ENCODE measurements around the gene ADIPOR1. TPM values are rescaled to one million over a fixed set of nuclear protein-coding genes. Genes with fewer than 3 reads are reported as not detected.

Gene ADIPOR1
- 82.2 and 125 TPM in 2 replicates for polyA plus RNA-seq (2012; rRNA removed)
- 88.3 and 113 TPM in 2 replicates for polyA plus RNA-seq (2012; cell fraction: cytosol; rRNA removed)
- polyA plus RNA-seq (2012; cell fraction: nucleus; rRNA removed), result 28.7 and 53.3 TPM in 2 replicates

GRCh38 chr1:202957733-202958543, at the start of gene ADIPOR1:
TSS of gene ADIPOR1 (minus strand) at chr1:202958312. CDS start at chr1:202951070, 7,242 bp downstream.
- 0% methylated on average over 6 of the region's 86 CpGs for WGBS (ENCODE audit: low lambda C conversion rate)
- Histone ChIP-seq H3F3A (replicated peaks; ENCODE audit: insufficient read depth) (peaks cover 11% of the 10 kb centered on the region), H3K79me2 (ENCODE audit: insufficient read depth) (peaks cover 50% of the 10 kb centered on the region), H3K27me3 (ENCODE audit: insufficient read depth) (no peaks in the 10 kb centered on the region), H3K36me3 (replicated peaks in 1 of 2; ENCODE audit: control insufficient read depth in 1 of 2, insufficient read depth in 2 of 2, low read length in 1 of 2) (peaks cover 3 to 29% of the 10 kb centered on the region in 2 experiments), H3K9me2 (no peaks in the 10 kb centered on the region), H3K4me3 (ENCODE audit: low read depth in 2 of 2, low read length in 1 of 2) (peak within 1 kb of the TSS; percentile 91 to 96), H3K9me3 (no peaks in the 10 kb centered on the region), H3K4me2 (peak within 1 kb of the TSS; percentile 71), H4K20me1 (ENCODE audit: insufficient read depth) (peaks cover 32% of the 10 kb centered on the region), H2AFZ (ENCODE audit: low read depth) (peak within 1 kb of the TSS; percentile 84), H3K27ac (ENCODE audit: low read depth in 2 of 2, low read length in 1 of 2) (peak within 1 kb of the TSS; percentile 67 to 71), H3K4me1 (ENCODE audit: control insufficient read depth in 1 of 2, insufficient read depth in 2 of 2, low read depth in 1 of 2, low read length in 1 of 2) (peaks cover 16 to 17% of the 10 kb centered on the region in 2 experiments), H3K9ac (peak within 1 kb of the TSS; percentile 89)
- peak; percentile 99 for DNase-seq
- ChIA-PET POLR2A (no interaction called here), CTCF (no interaction called here)
- TF ChIP-seq SIN3A (IDR thresholded peaks at IDR 0.05; ENCODE audit: borderline replicate concordance, low read depth, low read length) (peak; percentile 17; the same call in 1 of the 2 replicates), ELF1 (IDR thresholded peaks at IDR 0.05) (no peak), ZBTB33 (IDR thresholded peaks at IDR 0.05; ENCODE audit: borderline replicate concordance, low read depth) (peak; percentile 85; the same call in 1 of the 2 replicates), TAF1 (IDR thresholded peaks at IDR 0.05; ENCODE audit: borderline replicate concordance, low read depth, low read length) (peak; percentile 41; the same call in 1 of the 2 replicates), MXI1 (IDR thresholded peaks at IDR 0.05; ENCODE audit: low read depth, low read length) (peak; percentile 62; the same call in 1 of the 2 replicates), CHD2 (IDR thresholded peaks at IDR 0.05; ENCODE audit: low read length, partially characterized antibody) (peak; percentile 88), POLR2AphosphoS5 (IDR thresholded peaks at IDR 0.05; ENCODE audit: low read depth, low read length) (peak; percentile 59; the same call in 1 of the 2 replicates), GABPA (IDR thresholded peaks at IDR 0.05; ENCODE audit: low read depth) (peak; percentile 81), RXRA (IDR thresholded peaks at IDR 0.05; ENCODE audit: borderline replicate concordance, low read depth) (no peak)

- DNase-seq, result peak; percentile 93
- POLR2A ChIA-PET, result interaction anchor here (0.7 to 1.9 kb wide), 10 partner anchors 9 to 119 kb away, joined by 3 to 7 read pairs (median 4); partner anchors contain the start of genes CYB5R1 and KLHL12
- TF ChIP-seq EP300 (IDR thresholded peaks at IDR 0.05; ENCODE audit: borderline replicate concordance in 1 of 2, low read depth in 1 of 2, low read length in 1 of 2) (no peak), ELF1 (IDR thresholded peaks at IDR 0.05) (peak; percentile 52; the same call in 1 of the 2 replicates), SIN3A (IDR thresholded peaks at IDR 0.05; ENCODE audit: borderline replicate concordance, low read depth, low read length) (no peak), NFIC (IDR thresholded peaks at IDR 0.05; ENCODE audit: borderline replicate concordance) (no peak), FOXJ3 (CRISPR knock-in tag; IDR thresholded peaks at IDR 0.05) (no peak), CHD2 (IDR thresholded peaks at IDR 0.05; ENCODE audit: low read length, partially characterized antibody) (peak; percentile 99), MEF2A (IDR thresholded peaks at IDR 0.05; ENCODE audit: borderline replicate concordance, low read depth) (no peak), GABPA (IDR thresholded peaks at IDR 0.05; ENCODE audit: low read depth) (no peak), PBX3 (IDR thresholded peaks at IDR 0.05) (no peak), GATA2 (CRISPR knock-in tag; IDR thresholded peaks at IDR 0.05) (no peak), TCF12 (IDR thresholded peaks at IDR 0.05) (no peak), CTCF (IDR thresholded peaks at IDR 0.05) (no peak), EZH2phosphoT487 (IDR thresholded peaks at IDR 0.05; ENCODE audit: borderline replicate concordance, low read depth) (no peak)
Observed at GRCh38 chr1:203006948-203007871, 49.1 kb upstream of the ADIPOR1 start, which contains the start of gene TMEM183A. TSS of gene TMEM183A (plus strand) at chr1:203007374. CDS start at chr1:203007466, 92 bp downstream.

More at GRCh38 chr1:203006948-203007871, 49.1 kb upstream of the ADIPOR1 start, which contains the start of gene TMEM183A:
- Histone ChIP-seq H3K4me1 (ENCODE audit: control insufficient read depth in 1 of 2, insufficient read depth in 2 of 2, low read depth in 1 of 2, low read length in 1 of 2) (peaks cover 6 to 10% of the 10 kb centered on the region in 2 experiments; a peak in 3 of 4 replicates), H3K36me3 (replicated peaks in 1 of 2; ENCODE audit: control insufficient read depth in 1 of 2, insufficient read depth in 2 of 2, low read length in 1 of 2) (peaks cover 25 to 29% of the 10 kb centered on the region in 2 experiments), H3K9me3 (no peaks in the 10 kb centered on the region), H3F3A (replicated peaks; ENCODE audit: insufficient read depth) (peaks cover 9% of the 10 kb centered on the region), H3K27me3 (ENCODE audit: insufficient read depth) (no peaks in the 10 kb centered on the region), H3K27ac (ENCODE audit: low read depth in 2 of 2, low read length in 1 of 2) (peak within 1 kb of the TSS; percentile 78 to 80), H3K4me2 (peak within 1 kb of the TSS; percentile 77), H3K9ac (peak within 1 kb of the TSS; percentile 83), H2AFZ (ENCODE audit: low read depth) (peak within 1 kb of the TSS; percentile 98), H3K9me2 (no peaks in the 10 kb centered on the region), H3K4me3 (ENCODE audit: low read depth in 2 of 2, low read length in 1 of 2) (peak within 1 kb of the TSS; percentile 75 to 77), H4K20me1 (ENCODE audit: insufficient read depth) (no peaks in the 10 kb centered on the region; the same call in 1 of the 2 replicates), H3K79me2 (ENCODE audit: insufficient read depth) (peaks cover 45% of the 10 kb centered on the region)
- WGBS (ENCODE audit: low lambda C conversion rate), result 1% methylated on average over 44 of the region's 78 CpGs
- CTCF ChIA-PET, result interaction anchor here (0.9 to 2.6 kb wide), 8 partner anchors 8 to 336 kb away, joined by 3 to 10 read pairs (median 4); no protein-coding TSS in a partner anchor

Data from SK-N-SH (cell line).